Neural cell (in vitro differentiated cells): ENCODE data around the gene ABCA6. TPM values are rescaled to one million over a fixed set of nuclear protein-coding genes. Genes with fewer than 3 reads are reported as not detected.
"Not testable (repeated sequence)": the region's sequence is repeated elsewhere in the genome, so short reads cannot be mapped to it uniquely, and the experiment has no call there.

ENCODE experiments used
- H2AFZ ChIP-seq: fragments of 200-600, 300-800 bp; sonication (generic), shearing (Covaris generic); 2 replicates; pipeline ENCODE4 v1.6.0; 2014; ENCODE audit warnings: low read depth, mild to moderate bottlenecking, antibody characterized with exemption, low read length, moderate library complexity
- H3F3A ChIP-seq: fragments of 200-600 bp; shearing (Covaris generic); 2 replicates; pipeline ENCODE4 v1.6.1; 2016; ENCODE audit warnings: mild to moderate bottlenecking, moderate library complexity, mixed read lengths, antibody characterized with exemption, low read length; ENCODE audit not compliant: insufficient read depth, poor library complexity, severe bottlenecking
- H3K27ac ChIP-seq: fragments of 200-600, 300-800 bp; sonication (generic), shearing (Covaris generic); 2 replicates; pipeline ENCODE4 v1.5.1; 2014; ENCODE audit warnings: mild to moderate bottlenecking, low read length, moderate library complexity
- H3K27me3 ChIP-seq: fragments of 300-800, 200-600 bp; sonication (generic), shearing (Covaris generic); 2 replicates; pipeline ENCODE4 v1.6.0; 2014; ENCODE audit warnings: mild to moderate bottlenecking, low read depth, low read length, moderate library complexity; ENCODE audit not compliant: insufficient read depth
- H3K36me3 ChIP-seq: fragments of 300-800, 200-600 bp; sonication (generic), shearing (Covaris generic); 2 replicates; pipeline ENCODE4 v1.5.1; 2014; ENCODE audit warnings: mild to moderate bottlenecking, antibody characterized with exemption, low read length, moderate library complexity; ENCODE audit not compliant: insufficient read depth
- H3K4me2 ChIP-seq: fragments of 300-800, 200-600 bp; sonication (generic), shearing (Covaris generic); 2 replicates; pipeline ENCODE4 v1.6.0; 2014; ENCODE audit warnings: mild to moderate bottlenecking, low read length
- H3K4me3 ChIP-seq: fragments of 300-800, 200-600 bp; sonication (generic), shearing (Covaris generic); 2 replicates; pipeline ENCODE4 v1.5.1; 2014; ENCODE audit warnings: mild to moderate bottlenecking, low read length, moderate library complexity
- H3K79me2 ChIP-seq: fragments of 200-600 bp; shearing (Covaris generic); replicated peaks from 2 replicates; pipeline ENCODE4 v1.6.0; 2014; ENCODE audit warnings: mild to moderate bottlenecking, low read length, moderate library complexity; ENCODE audit not compliant: insufficient read depth
- H3K9ac ChIP-seq: fragments of 300-800, 200-600 bp; sonication (generic), shearing (Covaris generic); 2 replicates; pipeline ENCODE4 v1.6.1; 2016; ENCODE audit warnings: mild to moderate bottlenecking, low read length, mixed read lengths
- H3K9me2 ChIP-seq: fragments of 200-600 bp; shearing (Covaris generic); 2 replicates; pipeline ENCODE4 v1.6.1; 2016; ENCODE audit warnings: mild to moderate bottlenecking, low read length, mixed read lengths; ENCODE audit not compliant: insufficient read depth
- H3K9me3 ChIP-seq: fragments of 200-600, 300-800 bp; sonication (generic), shearing (Covaris generic); 2 replicates; pipeline ENCODE4 v1.6.1; 2016; ENCODE audit warnings: mild to moderate bottlenecking, mixed run types, low read length, moderate library complexity, mixed read lengths
- H4K20me1 ChIP-seq: fragments of 200-600 bp; shearing (Covaris generic); 2 replicates; pipeline ENCODE4 v1.6.1; 2016; ENCODE audit warnings: mild to moderate bottlenecking, mixed run types; ENCODE audit not compliant: insufficient read depth
- EP300 ChIP-seq: fragments of 450-650 bp; conservative IDR thresholded peaks from 2 replicates; pipeline ENCODE4 v1.6.1; 2014; ENCODE audit warnings: antibody characterized with exemption, mild to moderate bottlenecking, moderate library complexity; ENCODE audit not compliant: poor library complexity, severe bottlenecking
- EZH2 ChIP-seq: fragments of 200-600, 300-800 bp; shearing (Covaris generic), sonication (generic); IDR thresholded peaks from 2 replicates; pipeline ENCODE4 v1.6.1; 2014; ENCODE audit warnings: antibody characterized with exemption, low read length, borderline replicate concordance, mild to moderate bottlenecking; ENCODE audit not compliant: insufficient read depth, poor library complexity, severe bottlenecking
- MXI1 ChIP-seq: fragments of 450-650 bp; conservative IDR thresholded peaks from 2 replicates; pipeline ENCODE4 v1.6.1; 2014; ENCODE audit warnings: antibody characterized with exemption, mild to moderate bottlenecking; ENCODE audit not compliant: poor library complexity, severe bottlenecking
- POLR2AphosphoS5 ChIP-seq: IDR thresholded peaks from 2 replicates; pipeline ENCODE4 v1.6.1; 2012
- RAD21 ChIP-seq: fragments of 450-650 bp; conservative IDR thresholded peaks from 2 replicates; pipeline ENCODE4 v1.6.1; 2014; ENCODE audit warnings: antibody characterized with exemption, mild to moderate bottlenecking, moderate library complexity
- SMC3 ChIP-seq: fragments of 450-650 bp; conservative IDR thresholded peaks from 2 replicates; pipeline ENCODE4 v1.6.1; 2014; ENCODE audit warnings: antibody characterized with exemption, mild to moderate bottlenecking, moderate library complexity; ENCODE audit not compliant: poor library complexity
- TAF1 ChIP-seq: IDR thresholded peaks from 2 replicates; pipeline ENCODE4 v1.6.1; 2012; ENCODE audit warnings: low read depth
- polyA plus RNA-seq: library from polyadenylated mRNA; depleted of rRNA; stranded (reverse); fragments of >200 nt; gene quantifications from 2 replicates; pipeline ENCODE4 v1.2.3, GENCODE V29; 2014
- TF ChIP-seq, protein P1 (sequence below): fragments of 450-650 bp; IDR thresholded peaks from 2 replicates; pipeline ENCODE4 v1.5.1; 2014; ENCODE audit warnings: antibody characterized with exemption, mild to moderate bottlenecking, moderate library complexity; ENCODE audit not compliant: poor library complexity, severe bottlenecking
- TF ChIP-seq, protein P2 (sequence below): IDR thresholded peaks from 2 replicates; pipeline ENCODE4 v1.6.1; 2012; ENCODE audit warnings: borderline replicate concordance

The ABCA6 gene
- polyA plus RNA-seq, 1 donor from 2014 or later = 1.6 TPM

DNA sequence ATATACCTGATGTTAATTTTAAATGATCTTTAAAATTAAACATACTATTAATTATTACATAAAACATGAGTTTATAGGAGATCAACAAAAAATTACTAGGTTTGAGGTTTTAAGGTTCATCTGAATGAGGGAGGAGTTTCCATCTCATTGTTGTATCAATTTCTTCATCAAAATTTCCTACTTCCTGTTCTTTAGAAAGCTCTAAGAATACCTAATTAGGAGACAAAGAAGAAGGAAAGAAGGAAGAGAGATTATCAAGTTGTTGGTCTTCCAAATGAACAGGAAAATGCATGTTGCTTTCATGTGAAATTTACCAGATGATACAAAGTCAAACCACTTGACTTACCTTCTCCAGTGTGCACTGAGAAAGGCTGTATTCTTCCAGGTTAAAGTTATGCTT is 62.8 kb downstream of the ABCA6 start:
- Histone ChIP-seq H3F3A (no peaks in the 10 kb centered on the region), H3K36me3 (no peaks in the 10 kb centered on the region), H3K9me3 (no peaks in the 10 kb centered on the region), H3K4me2 (no peak overlapping the region), H3K4me3 (no peak overlapping the region), H2AFZ (no peak overlapping the region), H3K79me2 (no peaks in the 10 kb centered on the region), H3K27me3 (no peaks in the 10 kb centered on the region), H3K27ac (no peak overlapping the region), H3K9me2 (no peaks in the 10 kb centered on the region), H3K9ac (no peak overlapping the region), H4K20me1 (no peaks in the 10 kb centered on the region)
- TF ChIP-seq, protein P1, sequence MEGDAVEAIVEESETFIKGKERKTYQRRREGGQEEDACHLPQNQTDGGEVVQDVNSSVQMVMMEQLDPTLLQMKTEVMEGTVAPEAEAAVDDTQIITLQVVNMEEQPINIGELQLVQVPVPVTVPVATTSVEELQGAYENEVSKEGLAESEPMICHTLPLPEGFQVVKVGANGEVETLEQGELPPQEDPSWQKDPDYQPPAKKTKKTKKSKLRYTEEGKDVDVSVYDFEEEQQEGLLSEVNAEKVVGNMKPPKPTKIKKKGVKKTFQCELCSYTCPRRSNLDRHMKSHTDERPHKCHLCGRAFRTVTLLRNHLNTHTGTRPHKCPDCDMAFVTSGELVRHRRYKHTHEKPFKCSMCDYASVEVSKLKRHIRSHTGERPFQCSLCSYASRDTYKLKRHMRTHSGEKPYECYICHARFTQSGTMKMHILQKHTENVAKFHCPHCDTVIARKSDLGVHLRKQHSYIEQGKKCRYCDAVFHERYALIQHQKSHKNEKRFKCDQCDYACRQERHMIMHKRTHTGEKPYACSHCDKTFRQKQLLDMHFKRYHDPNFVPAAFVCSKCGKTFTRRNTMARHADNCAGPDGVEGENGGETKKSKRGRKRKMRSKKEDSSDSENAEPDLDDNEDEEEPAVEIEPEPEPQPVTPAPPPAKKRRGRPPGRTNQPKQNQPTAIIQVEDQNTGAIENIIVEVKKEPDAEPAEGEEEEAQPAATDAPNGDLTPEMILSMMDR = no peak
- no peak for TF ChIP-seq SMC3
- TF ChIP-seq RAD21 = no peak
- TF ChIP-seq EP300 = no peak
- no peak for TF ChIP-seq POLR2AphosphoS5
- no peak for TF ChIP-seq EZH2
- TF ChIP-seq, protein P2, sequence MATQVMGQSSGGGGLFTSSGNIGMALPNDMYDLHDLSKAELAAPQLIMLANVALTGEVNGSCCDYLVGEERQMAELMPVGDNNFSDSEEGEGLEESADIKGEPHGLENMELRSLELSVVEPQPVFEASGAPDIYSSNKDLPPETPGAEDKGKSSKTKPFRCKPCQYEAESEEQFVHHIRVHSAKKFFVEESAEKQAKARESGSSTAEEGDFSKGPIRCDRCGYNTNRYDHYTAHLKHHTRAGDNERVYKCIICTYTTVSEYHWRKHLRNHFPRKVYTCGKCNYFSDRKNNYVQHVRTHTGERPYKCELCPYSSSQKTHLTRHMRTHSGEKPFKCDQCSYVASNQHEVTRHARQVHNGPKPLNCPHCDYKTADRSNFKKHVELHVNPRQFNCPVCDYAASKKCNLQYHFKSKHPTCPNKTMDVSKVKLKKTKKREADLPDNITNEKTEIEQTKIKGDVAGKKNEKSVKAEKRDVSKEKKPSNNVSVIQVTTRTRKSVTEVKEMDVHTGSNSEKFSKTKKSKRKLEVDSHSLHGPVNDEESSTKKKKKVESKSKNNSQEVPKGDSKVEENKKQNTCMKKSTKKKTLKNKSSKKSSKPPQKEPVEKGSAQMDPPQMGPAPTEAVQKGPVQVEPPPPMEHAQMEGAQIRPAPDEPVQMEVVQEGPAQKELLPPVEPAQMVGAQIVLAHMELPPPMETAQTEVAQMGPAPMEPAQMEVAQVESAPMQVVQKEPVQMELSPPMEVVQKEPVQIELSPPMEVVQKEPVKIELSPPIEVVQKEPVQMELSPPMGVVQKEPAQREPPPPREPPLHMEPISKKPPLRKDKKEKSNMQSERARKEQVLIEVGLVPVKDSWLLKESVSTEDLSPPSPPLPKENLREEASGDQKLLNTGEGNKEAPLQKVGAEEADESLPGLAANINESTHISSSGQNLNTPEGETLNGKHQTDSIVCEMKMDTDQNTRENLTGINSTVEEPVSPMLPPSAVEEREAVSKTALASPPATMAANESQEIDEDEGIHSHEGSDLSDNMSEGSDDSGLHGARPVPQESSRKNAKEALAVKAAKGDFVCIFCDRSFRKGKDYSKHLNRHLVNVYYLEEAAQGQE = no peak
- no peak for TF ChIP-seq TAF1
- no peak for TF ChIP-seq MXI1

DNA sequence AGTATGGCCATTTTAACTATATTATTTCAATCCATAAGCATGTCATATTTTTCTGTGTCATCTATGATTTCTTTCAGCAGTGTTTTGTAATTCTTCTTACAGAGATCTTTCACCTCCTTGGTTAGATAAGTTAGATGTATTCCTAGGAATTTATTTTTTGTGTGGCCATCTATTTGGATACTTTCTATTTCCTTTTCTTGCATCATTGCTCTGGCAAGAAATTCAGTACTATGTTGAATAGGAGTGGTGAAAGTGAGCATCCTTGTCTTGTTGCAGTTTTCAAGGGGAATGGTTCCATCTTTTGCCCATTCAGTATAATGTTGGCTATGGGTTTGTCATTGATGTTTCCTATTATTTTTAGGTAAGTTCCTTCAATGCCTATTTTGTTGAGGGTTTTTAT is 65.9 kb downstream of the ABCA6 start:
- H3K36me3 ChIP-seq = no peaks in the 10 kb centered on the region
- TF ChIP-seq, protein P1 = no peak
- TF ChIP-seq SMC3 (no peak), RAD21 (no peak), EZH2 (no peak), POLR2AphosphoS5 (no peak), EP300 (no peak), TAF1 (no peak), MXI1 (no peak)
- TF ChIP-seq, protein P2 = no peak

DNA sequence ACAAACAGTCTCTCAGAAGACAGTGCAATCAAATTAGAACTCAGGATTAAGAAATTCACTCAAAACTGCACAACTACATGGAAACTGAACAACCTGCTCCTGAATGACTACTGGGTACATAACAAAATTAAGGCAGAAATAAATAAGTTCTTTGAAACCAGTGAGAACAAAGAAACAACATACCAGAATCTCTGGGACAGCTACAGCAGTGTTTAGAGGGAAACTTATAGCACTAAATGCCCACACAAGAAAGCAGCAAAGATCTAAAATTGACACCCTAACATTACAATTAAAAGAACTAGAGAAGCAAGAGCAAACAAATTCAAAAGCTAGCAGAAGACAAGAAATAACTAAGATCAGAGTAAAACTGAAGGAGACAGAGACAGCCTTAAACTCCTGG is 68.3 kb downstream of the ABCA6 start:
- H3K27me3 ChIP-seq, H3K4me3 ChIP-seq, H3K9me2 ChIP-seq, H3K79me2 ChIP-seq, H3K27ac ChIP-seq, H3K9ac ChIP-seq, H3K9me3 ChIP-seq, H2AFZ ChIP-seq, H3K36me3 ChIP-seq, H3F3A ChIP-seq, H3K4me2 ChIP-seq, H4K20me1 ChIP-seq: not testable (repeated sequence)

More for the DNA sequence above, 65.9 kb downstream of the ABCA6 start:
- H3K9ac ChIP-seq = no peak overlapping the region
- H3F3A ChIP-seq = no peaks in the 10 kb centered on the region
- H3K27me3 ChIP-seq = no peaks in the 10 kb centered on the region
- no peak overlapping the region for H3K4me2 ChIP-seq
- H3K9me3 ChIP-seq = no peaks in the 10 kb centered on the region
- no peak overlapping the region for H2AFZ ChIP-seq
- H3K9me2 ChIP-seq = no peaks in the 10 kb centered on the region
- H3K27ac ChIP-seq = no peak overlapping the region
- H4K20me1 ChIP-seq = no peaks in the 10 kb centered on the region
- H3K79me2 ChIP-seq = no peaks in the 10 kb centered on the region
- H3K4me3 ChIP-seq = no peak overlapping the region
